GM12878 (cell line): ENCODE data around the gene LTBP2. TPM values are rescaled to one million over a fixed set of nuclear protein-coding genes. Genes with fewer than 3 reads are reported as not detected.

ENCODE experiments used
- ATAC-seq: fragments of 200-7000 bp; cut with Tn5 transposase; 3 replicates; pipeline ENCODE4 v1.9.1; 2020; ENCODE audit warnings: mild to moderate bottlenecking, moderate library complexity
- BruUV-seq: library from RNA; stranded (reverse); fragments of 400-500 nt; replicated peaks from 2 replicates; lab custom pipeline; 2021; lab: Mats Ljungman, UMichigan
- CTCF ChIA-PET: fragments of 300-600 bp; sonication (Branson Sonifier 250); formaldehyde crosslinking; extraction: SDS; loops from one replicate; lab custom pipeline; 2021; ENCODE audit warnings: inconsistent platforms; lab: Yijun Ruan, JAX
- POLR2A ChIA-PET: fragments of 350-600 bp; formaldehyde crosslinking; extraction: SDS; loops from one replicate; lab custom pipeline; 2021; ENCODE audit warnings: inconsistent platforms; lab: Charles Lee
- RAD21 ChIA-PET: fragments of 300-600 bp; sonication (Branson Sonifier 250); formaldehyde crosslinking; loops from one replicate; lab custom pipeline; 2023; ENCODE audit warnings: antibody characterized with exemption; ENCODE audit not compliant: unreplicated experiment; lab: Charles Lee
- SMC1A ChIA-PET: fragments of 300-600 bp; sonication (Branson Sonifier 250); formaldehyde crosslinking; loops from one replicate; lab custom pipeline; 2023; ENCODE audit not compliant: unreplicated experiment, uncharacterized antibody; lab: Charles Lee
- DNase-seq: peaks from one replicate; pipeline ENCODE4 v3.0.0-alpha.2; 2011; ENCODE audit warnings: low read depth, low spot score
- FAIRE-seq: peaks from 3 replicates; lab custom pipeline; 2011; peaks lifted over from hg19 to GRCh38; lab: Jason Lieb, UNC
- H2AFZ ChIP-seq: 2 replicates; pipeline ENCODE4 v1.6.0; 2011; ENCODE audit warnings: low read depth, low read length, control low read depth; ENCODE audit not compliant: control insufficient read depth
- H3K27ac ChIP-seq: 2 replicates; pipeline ENCODE4 v1.5.1; 2011; ENCODE audit warnings: control low read depth; ENCODE audit not compliant: control insufficient read depth, insufficient read depth
- H3K27me3 ChIP-seq, 2 experiments: replicated peaks in 1 of 2; 2 replicates each; pipeline versions ENCODE4 v1.6.0 to v1.6.1; 2011; ENCODE audit warnings: low read length in 1 of 2; ENCODE audit not compliant: control insufficient read depth in 2 of 2, insufficient read depth in 2 of 2
- H3K36me3 ChIP-seq, 2 experiments: 2 replicates each; pipeline ENCODE4 v1.5.1; 2011; ENCODE audit warnings: low read length in 1 of 2; ENCODE audit not compliant: control insufficient read depth in 2 of 2, insufficient read depth in 2 of 2
- H3K4me1 ChIP-seq: 2 replicates; pipeline ENCODE4 v1.6.1; 2011; ENCODE audit warnings: mild to moderate bottlenecking, low read length, moderate library complexity, mixed read lengths; ENCODE audit not compliant: control insufficient read depth, insufficient read depth
- H3K4me2 ChIP-seq: 2 replicates; pipeline ENCODE4 v1.6.0; 2011; ENCODE audit warnings: control low read depth; ENCODE audit not compliant: control insufficient read depth, insufficient read depth
- H3K4me3 ChIP-seq: fragments of 200-600 bp; sonication (generic); 2 replicates; pipeline ENCODE4 v1.5.1; 2016
- H3K79me2 ChIP-seq: 2 replicates; pipeline ENCODE4 v1.6.0; 2011; ENCODE audit warnings: low read length; ENCODE audit not compliant: control insufficient read depth, insufficient read depth
- H3K9ac ChIP-seq: 2 replicates; pipeline ENCODE4 v1.8.0; 2011; ENCODE audit warnings: low read length, control low read depth, mixed read lengths; ENCODE audit not compliant: control insufficient read depth, insufficient read depth
- H3K9me3 ChIP-seq: replicated peaks from 3 replicates; pipeline ENCODE4 v1.5.1; 2011; ENCODE audit warnings: mild to moderate bottlenecking, low read length; ENCODE audit not compliant: control insufficient read depth, insufficient read depth
- H4K20me1 ChIP-seq: 2 replicates; pipeline ENCODE4 v1.6.0; 2011; ENCODE audit not compliant: control insufficient read depth, insufficient read depth
- E2F8 ChIP-seq: fragments of 450-650 bp; IDR thresholded peaks from 2 replicates; pipeline ENCODE4 v1.6.1; 2018; ENCODE audit warnings: mild to moderate bottlenecking, low read depth, moderate library complexity; ENCODE audit not compliant: partially characterized antibody
- USF2 ChIP-seq: IDR thresholded peaks from 2 replicates; pipeline ENCODE4 v1.6.1; 2011; ENCODE audit warnings: low read depth, low read length, improper control_type of control experiment, borderline replicate concordance
- WGBS: methylation state at CpG from one replicate; pipeline ENCODE4 v1.1.6; 2016; ENCODE audit warnings: low lambda C conversion rate; ENCODE audit not compliant: insufficient replicate concordance, insufficient coverage; ENCODE audit errors: missing lambda C conversion rate; 5-methylcytosine and 5-hydroxymethylcytosine counted together
- in situ Hi-C: fragments of 300-500 bp; cut with MboI; formaldehyde crosslinking; loops from 9 replicates; pipeline ENCODE4 v1.14.3; 2018; ENCODE audit warnings: mixed read lengths
- intact Hi-C: fragments of 100-400 bp; cut with micrococcal nuclease; formaldehyde crosslinking; loops from one replicate; pipeline ENCODE4 v1.14.2; 2022; ENCODE audit not compliant: unreplicated experiment
- polyA plus RNA-seq, 11 experiments: library from polyadenylated mRNA; depleted of rRNA in 4 of 11; unstranded in 6 of 11; stranded (reverse) in 5 of 11; fragments of >200 nt; fragmentation: Nextera tagmentation in 4 of 11; fragmentation: Illumina TruSeq in 1 of 11; extraction: Ambion mirVana in 4 of 11; extraction: Trizol in 1 of 11; gene quantifications; 1 replicate in 1 of 11; 2 replicates in 10 of 11; pipeline versions ENCODE4 v1.2.1 to v1.2.3, GENCODE V29; 2011 to 2016; ENCODE audit warnings: inconsistent platforms in 2 of 11, missing spikeins in 2 of 11, low read depth in 1 of 11
- total RNA-seq, 4 experiments: library from RNA; depleted of rRNA in 3 of 4; stranded (reverse); fragments of >200 nt in 3 of 4; fragmentation: Illumina TruSeq in 1 of 4; extraction: Trizol in 1 of 4; gene quantifications; 2 replicates each; pipeline versions ENCODE4 v1.2.1 to v1.2.3, GENCODE V29; 2013 to 2021

LTBP2 gene
- total and polyA plus RNA-seq, 10 of the 15 experiments (the other 5 are each of a cell fraction or from before 2014, with no cell fraction given), result 0.03 to 0.23 (median 0.06) TPM; not detected in 1

DNA sequence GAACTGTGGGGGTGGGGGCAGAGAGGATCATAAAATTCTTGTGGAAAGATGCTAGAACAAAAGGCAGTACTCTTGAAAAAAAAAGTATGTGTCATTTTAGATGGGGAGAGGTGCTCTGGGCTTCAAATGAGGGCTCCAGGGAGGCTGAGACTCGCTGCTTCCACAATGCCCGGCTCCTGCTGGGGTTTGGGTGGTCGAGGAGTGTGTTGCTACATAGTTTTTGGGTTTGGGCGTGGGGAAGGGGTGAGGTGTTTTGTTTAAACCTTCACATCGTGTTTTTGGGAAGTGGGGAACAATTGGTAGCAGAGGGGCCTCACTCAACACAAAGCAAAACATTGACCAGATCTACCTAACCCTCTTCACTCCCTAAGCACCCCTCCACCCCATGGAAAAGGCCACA is 110.3 kb downstream of the LTBP2 start:
- FAIRE-seq (no peak), DNase-seq (no peak), ATAC-seq (no peak)
- Histone ChIP-seq H4K20me1 (no peaks in the 10 kb centered on the region), H3K4me3 (no peak overlapping the region), H3K9me3 (no peaks in the 10 kb centered on the region), H3K4me2 (no peak overlapping the region), H3K79me2 (no peaks in the 10 kb centered on the region), H3K27me3 (no peaks in the 10 kb centered on the region; a peak in 1 of 4 replicates), H3K9ac (no peak overlapping the region), H3K27ac (no peak overlapping the region), H3K4me1 (no peaks in the 10 kb centered on the region), H2AFZ (no peak overlapping the region), H3K36me3 (no peaks in the 10 kb centered on the region)
- in situ Hi-C loops, result no loop called here
- CTCF ChIA-PET, result interaction anchor here (0.8 to 1.2 kb wide), 6 partner anchors 8 to 303 kb away, joined by 3 to 6 read pairs (median 4); partner anchors contain the start of genes ISCA2 and NPC2
- POLR2A ChIA-PET, result no interaction called here
- SMC1A ChIA-PET, result interaction anchor here (0.9 kb wide), 1 partner anchor 19 kb away, joined by 3 read pairs; no protein-coding TSS in a partner anchor
- no TSS peak for BruUV-seq
- TF ChIP-seq E2F8 (no peak), USF2 (no peak)
- intact Hi-C loops, result no loop called here
- WGBS, result 52% methylated on average over 5 of the region's 5 CpGs
- RAD21 ChIA-PET, result interaction anchor here (0.6 kb wide), 1 partner anchor 388 kb away, joined by 4 read pairs; no protein-coding TSS in a partner anchor
